SK-N-SH treated with all-trans-retinoic acid at 6 μM for 48 hours (cell line): ENCODE measurements around the gene HSDL1.

Experiments
- CREB5 ChIP-seq: fragments of 250-450 bp; sonication (Bioruptor Pico); IDR thresholded peaks from 2 replicates; pipeline ENCODE4 v1.5.1; 2020; ENCODE audit warnings: low read depth, mild to moderate bottlenecking, moderate library complexity
- ISL1 ChIP-seq: fragments of 250-450 bp; sonication (Bioruptor Pico); IDR thresholded peaks from 2 replicates; pipeline ENCODE4 v2.1.2; 2022; ENCODE audit warnings: mild to moderate bottlenecking, moderate library complexity
- TOX ChIP-seq: fragments of 250-450 bp; sonication (Bioruptor Pico); IDR thresholded peaks from 2 replicates; pipeline ENCODE4 v1.8.0; 2021; ENCODE audit warnings: mild to moderate bottlenecking, moderate library complexity, borderline replicate concordance
- ZFP3 ChIP-seq: fragments of 250-450 bp; sonication (Bioruptor Pico); IDR thresholded peaks from 2 replicates; pipeline ENCODE4 v1.5.0; 2020; ENCODE audit warnings: mild to moderate bottlenecking, moderate library complexity
- ZFP30 ChIP-seq: fragments of 450-650 bp; formaldehyde crosslinking; IDR thresholded peaks from 2 replicates; pipeline ENCODE4 v1.5.0; 2022; ENCODE audit warnings: mild to moderate bottlenecking, moderate library complexity
- ZNF70 ChIP-seq: fragments of 450-650 bp; formaldehyde crosslinking; IDR thresholded peaks from 2 replicates; pipeline ENCODE4 v1.5.0; 2020; ENCODE audit warnings: mild to moderate bottlenecking, moderate library complexity

GRCh38 chr16:84082835-84083569, 62.0 kb downstream of the HSDL1 start:
- TF ChIP-seq ZFP30 (CRISPR knock-in tag) (no peak), ZNF70 (CRISPR knock-in tag) (no peak), CREB5 (CRISPR knock-in tag) (no peak), TOX (CRISPR knock-in tag) (no peak), ZFP3 (CRISPR knock-in tag) (no peak), ISL1 (CRISPR knock-in tag) (no peak)
